Ovary (tissue), 9 donors: ENCODE data around the gene LARGE1. TPM values are rescaled to one million over a fixed set of nuclear protein-coding genes. Genes with fewer than 3 reads are reported as not detected.

Experiments used
- DNase-seq, 5 donors: peaks; one replicate each; pipeline ENCODE4 v3.0.0-alpha.2; 2019 to 2020
- H3K27ac ChIP-seq, 2 donors: fragments of 200-600 bp; one replicate each; pipeline versions ENCODE4 v1.5.1 to v1.8.0; 2019 to 2022
- H3K27me3 ChIP-seq: fragments of 200-600 bp; one replicate; pipeline ENCODE4 v1.8.0; 2022
- H3K36me3 ChIP-seq: fragments of 200-600 bp; sonication (generic); one replicate; pipeline ENCODE4 v1.5.1; 2019
- H3K4me1 ChIP-seq: one replicate; pipeline ENCODE4 v1.8.1; 2013; ENCODE audit warnings: mild to moderate bottlenecking, moderate library complexity; ENCODE audit not compliant: insufficient read depth
- H3K4me3 ChIP-seq: fragments of 200-600 bp; sonication (generic); one replicate; pipeline ENCODE4 v1.5.1; 2017
- H3K9me3 ChIP-seq, 2 donors: fragments of 200-600 bp in 1 of 2; sonication (generic) in 1 of 2; one replicate each; pipeline versions ENCODE4 v1.5.1 to v1.8.1; 2013 to 2019; ENCODE audit warnings: mild to moderate bottlenecking in 1 of 2, moderate library complexity in 1 of 2
- CTCF ChIP-seq, 3 donors: fragments of 450-650 bp in 2 of 3; fragments of 200-600 bp in 1 of 3; IDR thresholded peaks; one replicate each; pipeline versions ENCODE4 v1.5.1 to v1.8.0; 2016 to 2022; ENCODE audit warnings: antibody characterized with exemption in 3 of 3, mild to moderate bottlenecking in 1 of 3
- EP300 ChIP-seq: sonication (generic); formaldehyde crosslinking; IDR thresholded peaks from one replicate; pipeline ENCODE4 v1.6.1; 2017; ENCODE audit warnings: antibody characterized with exemption
- POLR2A ChIP-seq: fragments of 450-650 bp; IDR thresholded peaks from one replicate; pipeline ENCODE4 v1.6.1; 2017; ENCODE audit warnings: antibody characterized with exemption, mild to moderate bottlenecking, moderate library complexity
- WGBS, 3 donors: extraction: QIAGEN DNeasy Blood & Tissue Kit in 1 of 3; methylation state at CpG; one replicate each; pipeline versions ENCODE4 v1.1.5 to v1.1.7; 2013 to 2017; 5-methylcytosine and 5-hydroxymethylcytosine counted together
- intact Hi-C, 4 donors: fragments of 100-400 bp; cut with DNase I; formaldehyde crosslinking; loops; one replicate each; pipeline versions ENCODE4 v1.11.0 to v1.15.1; 2022 to 2023
- polyA plus RNA-seq, 2 donors: library from polyadenylated mRNA; stranded (reverse); fragments of 200-250 nt in 1 of 2; fragments of 350-450 nt in 1 of 2; fragmentation: Illumina TruSeq in 1 of 2; extraction: RNeasy Lipid Tissue Mini Kit (QIAGEN cat#74804) in 1 of 2; gene quantifications; one replicate each; pipeline ENCODE4 v1.2.3, GENCODE V29; 2013 to 2014
- total RNA-seq, 7 donors: library from RNA; depleted of rRNA in 2 of 7; stranded (reverse); fragments of >200 nt in 2 of 7; fragmentation: NEBNext Ultra II Directional in 3 of 7; extraction: Animal tissue kit (Norgen Biotek cat#: 25700) in 3 of 7; gene quantifications; one replicate each; pipeline versions ENCODE4 v1.1.0 to v1.2.4, GENCODE V29; 2016 to 2023
- donor health status: DM: no; HTN: no; CAD: no; lungs with moderate emphysema.
- donor health status: DM: no; HTN: no; CAD: no.
- donor health status: Bipolar disorder and iron deficiency.
- donor health status: DM: yes; HTN: yes; CAD: no.
- donor health status: DM: no; HTN: no; CAD: no.
- donor health status: DM: yes; HTN: yes; CAD: no.

The LARGE1 gene
- total and polyA plus RNA-seq, 9 donors, result 13.4 to 67.6 (median 36.8) TPM

- DNase-seq, result no peak
- Histone ChIP-seq H3K27me3 (no peaks in the 10 kb centered on the region), H3K27ac (no peak overlapping the region), H3K4me3 (no peak overlapping the region), H3K9me3 (no peaks in the 10 kb centered on the region), H3K36me3 (no peaks in the 10 kb centered on the region), H3K4me1 (no peaks in the 10 kb centered on the region)
- 95 to 98% (median 97%) methylated on average over 1 of the region's 1 CpG for WGBS, 3 donors
- no peak for TF ChIP-seq EP300
- no peak for TF ChIP-seq POLR2A
- TF ChIP-seq CTCF (IDR thresholded peaks at IDR 0.05), result no peak
- intact Hi-C loops, result no loop called here
These were observed 573.3 kb downstream of the LARGE1 start for GRCh38 chr22:33347002-33347401.

GRCh38 chr22:33341611-33342010 is 578.7 kb downstream of the LARGE1 start:
- no peak overlapping the region for H3K4me3 ChIP-seq
- no peak for DNase-seq
- intact Hi-C loops, result no loop called here
- 85 to 90% (median 88%) methylated on average over 8 of the region's 8 CpGs for WGBS, 3 donors
- no peaks in the 10 kb centered on the region for H3K4me1 ChIP-seq
- no peaks in the 10 kb centered on the region for H3K36me3 ChIP-seq
- TF ChIP-seq EP300, result no peak
- no peak for TF ChIP-seq CTCF (IDR thresholded peaks at IDR 0.05)
- TF ChIP-seq POLR2A, result no peak
- H3K27me3 ChIP-seq, result no peaks in the 10 kb centered on the region
- H3K27ac ChIP-seq, result no peak overlapping the region
- no peaks in the 10 kb centered on the region for H3K9me3 ChIP-seq

GRCh38 chr22:33337524-33337923 is 582.8 kb downstream of the LARGE1 start:
- TF ChIP-seq EP300 (no peak), POLR2A (no peak), CTCF (IDR thresholded peaks at IDR 0.05) (no peak)
- Histone ChIP-seq H3K27ac (no peak overlapping the region), H3K9me3 (no peaks in the 10 kb centered on the region), H3K4me3 (no peak overlapping the region), H3K4me1 (no peaks in the 10 kb centered on the region), H3K27me3 (no peaks in the 10 kb centered on the region), H3K36me3 (no peaks in the 10 kb centered on the region)
- 85 to 86% (median 85%) methylated on average over 10 of the region's 10 CpGs for WGBS, 3 donors
- intact Hi-C loops, result no loop called here
- no peak for DNase-seq

- 86 to 94% (median 94%) methylated on average over 6 of the region's 6 CpGs for WGBS, 3 donors
- intact Hi-C loops, result no loop called here
- H3K9me3 ChIP-seq, result no peaks in the 10 kb centered on the region
- H3K4me3 ChIP-seq, result no peak overlapping the region
- DNase-seq, result no peak
- no peak for TF ChIP-seq CTCF (IDR thresholded peaks at IDR 0.05)
- no peak for TF ChIP-seq EP300
- TF ChIP-seq POLR2A, result no peak
- H3K4me1 ChIP-seq, result no peaks in the 10 kb centered on the region
- no peaks in the 10 kb centered on the region for H3K27me3 ChIP-seq
- no peak overlapping the region for H3K27ac ChIP-seq
- H3K36me3 ChIP-seq, result no peaks in the 10 kb centered on the region
These were observed 584.5 kb downstream of the LARGE1 start for GRCh38 chr22:33335611-33336279.
